ENCODE data around the gene SSR4. TPM values are rescaled to one million over a fixed set of nuclear protein-coding genes. Genes with fewer than 3 reads are reported as not detected.

Gene SSR4
- total and polyA plus RNA-seq, 2 of the 8 experiments (the other 6 are each of a cell fraction or from before 2014, with no cell fraction given): 168 to 642 TPM

DNA sequence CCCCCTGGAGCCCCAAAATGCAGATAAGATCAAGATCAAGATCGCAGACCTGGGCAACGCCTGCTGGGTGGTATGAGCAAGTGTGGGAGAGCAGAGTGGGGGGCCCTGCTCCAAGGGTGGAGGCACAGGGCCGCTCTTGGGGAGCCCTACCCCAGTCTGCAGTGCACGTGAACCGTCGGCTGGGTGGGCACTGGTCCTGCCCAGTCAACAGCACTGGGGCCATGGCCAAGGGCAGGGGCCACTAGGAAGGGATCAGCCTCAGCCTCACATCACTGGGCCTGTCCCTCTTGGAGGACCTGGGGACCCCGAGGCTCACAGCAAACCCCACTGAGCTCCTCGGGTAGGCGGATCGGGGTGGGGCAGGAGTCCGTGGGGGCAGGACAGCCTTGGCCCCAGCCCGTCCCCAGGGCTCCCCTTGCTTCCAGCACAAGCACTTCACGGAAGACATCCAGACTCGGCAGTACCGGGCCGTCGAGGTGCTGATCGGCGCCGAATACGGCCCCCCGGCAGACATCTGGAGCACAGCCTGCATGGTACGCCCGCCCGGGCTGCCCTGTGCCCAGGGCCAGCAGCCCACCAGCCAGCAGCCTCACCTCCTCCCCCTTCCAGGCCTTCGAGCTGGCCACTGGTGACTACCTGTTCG lies 10.0 kb upstream of the SSR4 start:
- FAIRE-seq: no peak
- TF ChIP-seq SP4 (IDR thresholded peaks at IDR 0.05; ENCODE audit: low read length) (no peak), CHD2 (IDR thresholded peaks at IDR 0.05; ENCODE audit: low read length) (no peak), MAFK (IDR thresholded peaks at IDR 0.05; ENCODE audit: low read depth, low read length) (no peak), ATF3 (IDR thresholded peaks at IDR 0.05; ENCODE audit: insufficient read depth, low read depth, low read length) (no peak), CHD1 (IDR thresholded peaks at IDR 0.05; ENCODE audit: low read depth, low read length) (no peak), CEBPB (IDR thresholded peaks at IDR 0.05; ENCODE audit: low read depth, low read length) (no peak), SIX5 (IDR thresholded peaks at IDR 0.05; ENCODE audit: low read depth, low read length) (no peak), CBX5 (IDR thresholded peaks at IDR 0.05; ENCODE audit: low read depth, low read length) (no peak), USF2 (IDR thresholded peaks at IDR 0.05; ENCODE audit: low read length) (no peak), RAD21 (IDR thresholded peaks at IDR 0.05 in 1 of 2, conservative IDR thresholded peaks at IDR 0.05 in 1 of 2; ENCODE audit: low read depth in 2 of 2, low read length in 2 of 2) (no peak), KDM1A (IDR thresholded peaks at IDR 0.05; ENCODE audit: borderline replicate concordance, low read length) (no peak), SIRT6 (IDR thresholded peaks at IDR 0.05; ENCODE audit: low read length) (no peak)

More for the DNA sequence above, 10.0 kb upstream of the SSR4 start:
- peaks cover 0 to 5% (median 0%) of the 10 kb centered on the region in 4 experiments; a peak in 2 of 8 replicates for H3K36me3 ChIP-seq (ENCODE audit: control insufficient read depth in 2 of 4, insufficient read depth in 4 of 4, low read length in 3 of 4)
- H3K79me1 ChIP-seq (ENCODE audit: low read depth, low read length): no peaks in the 10 kb centered on the region
- H3K23ac ChIP-seq (ENCODE audit: insufficient read length): no peak overlapping the region
- H3K27me3 ChIP-seq (replicated peaks in 1 of 4; ENCODE audit: control insufficient read depth in 3 of 4, extremely low read depth in 1 of 4, insufficient read depth in 3 of 4, low read length in 3 of 4): no peaks in the 10 kb centered on the region
- H4K91ac ChIP-seq (replicated peaks; ENCODE audit: insufficient read length, low read length): no peak overlapping the region
- H2AFZ ChIP-seq (ENCODE audit: low read length): no peak overlapping the region
- H2BK12ac ChIP-seq (ENCODE audit: low read depth, low read length): no peak overlapping the region
- H3K27ac ChIP-seq (ENCODE audit: low read depth, low read length): no peak overlapping the region
- H2AK5ac ChIP-seq (ENCODE audit: low read depth, low read length): no peak overlapping the region
- no peak overlapping the region for H2BK20ac ChIP-seq (ENCODE audit: low read length)
- no peaks in the 10 kb centered on the region for H3K23me2 ChIP-seq (ENCODE audit: low read depth, low read length)
- H3K9me3 ChIP-seq (ENCODE audit: insufficient read depth in 2 of 2, low read depth in 1 of 2, low read length in 1 of 2): no peaks in the 10 kb centered on the region
- H4K5ac ChIP-seq (ENCODE audit: insufficient read length, low read depth, low read length): no peak overlapping the region
- no peak overlapping the region for H3K56ac ChIP-seq (replicated peaks; ENCODE audit: insufficient read length, low read depth, low read length)
- H3K14ac ChIP-seq (ENCODE audit: insufficient read length): no peak overlapping the region
- WGBS, 2 experiments (ENCODE audit: extremely low coverage in 1 of 2, insufficient coverage in 1 of 2, insufficient read length in 1 of 2, insufficient replicate concordance in 2 of 2, low coverage in 1 of 2, low lambda C conversion rate in 2 of 2, missing lambda C conversion rate in 1 of 2): 72% methylated on average over 5 of the region's 27 CpGs; no CpG with 5 or more reads in 1 of the 2 experiments
- no peak overlapping the region for H2BK120ac ChIP-seq (replicated peaks; ENCODE audit: low read depth, low read length)
- ChIA-PET CTCF (ENCODE audit: partially characterized antibody) (no interaction called here), POLR2A (ENCODE audit: partially characterized antibody) (interaction anchor here (0.9 to 1.4 kb wide), 3 partner anchors 9 to 27 kb away, joined by 3 to 4 read pairs (median 3); partner anchors contain the start of genes IDH3G and SSR4)
- no peak overlapping the region for H3K18ac ChIP-seq (ENCODE audit: extremely low read depth, low read length)
- no peak overlapping the region for H3K4ac ChIP-seq (replicated peaks; ENCODE audit: insufficient read length, low read depth, low read length)
- H4K8ac ChIP-seq (ENCODE audit: extremely low read depth, insufficient read depth, low read length): no peak overlapping the region
- DNase-seq (ENCODE audit: low read depth in 1 of 2, low spot score in 2 of 2): no peak
- peaks cover 0 to 2% of the 10 kb centered on the region in 2 experiments for H4K20me1 ChIP-seq (replicated peaks in 1 of 2; ENCODE audit: control insufficient read depth in 1 of 2, insufficient read depth in 2 of 2, low read length in 2 of 2)
- H3K9ac ChIP-seq (replicated peaks in 1 of 4; ENCODE audit: extremely low read depth in 1 of 4, low read depth in 3 of 4, low read length in 3 of 4): no peak overlapping the region
- H2BK5ac ChIP-seq (ENCODE audit: low read depth, low read length): no peak overlapping the region
- no peak overlapping the region for H3K4me3 ChIP-seq (ENCODE audit: extremely low read depth in 1 of 4, insufficient read depth in 2 of 4, low read depth in 3 of 4, low read length in 4 of 4)
- H3K4me2 ChIP-seq (ENCODE audit: insufficient read depth in 1 of 2, low read depth in 2 of 2, low read length in 2 of 2): no peak overlapping the region
- H3K4me1 ChIP-seq (replicated peaks in 1 of 4; ENCODE audit: control insufficient read depth in 3 of 4, insufficient read depth in 4 of 4, low read length in 3 of 4): no peaks in the 10 kb centered on the region
- H3K79me2 ChIP-seq (ENCODE audit: control insufficient read depth in 1 of 2, insufficient read depth in 2 of 2, low read length in 2 of 2): no peaks in the 10 kb centered on the region
- no peak overlapping the region for H2BK15ac ChIP-seq (ENCODE audit: low read length)

Data from H1 (cell line).